OCI-LY3 (cell line): Measurements from ENCODE around the gene PPP2R2B.

Experiments used
- H2AFZ ChIP-seq: fragments of 200-600, 300-600 bp; shearing (Covaris generic); 2 replicates; pipeline ENCODE4 v1.6.0; 2014; ENCODE audit warnings: antibody characterized with exemption, low read depth, low read length
- H3K27ac ChIP-seq: fragments of 200-600, 300-600 bp; sonication (generic); 2 replicates; pipeline ENCODE4 v1.5.1; 2014; ENCODE audit warnings: mild to moderate bottlenecking, low read length, moderate library complexity, mixed read lengths
- H3K27me3 ChIP-seq: fragments of 200-600, 300-600 bp; sonication (generic); 2 replicates; pipeline ENCODE4 v1.6.1; 2014; ENCODE audit warnings: low read depth, low read length, mixed read lengths
- H3K36me3 ChIP-seq: fragments of 200-600, 300-600 bp; sonication (generic); replicated peaks from 2 replicates; pipeline ENCODE3; 2014; ENCODE audit warnings: low read depth, low read length, mixed read lengths
- H3K4me1 ChIP-seq: fragments of 300-600, 200-600 bp; sonication (generic); 2 replicates; pipeline ENCODE4 v1.6.1; 2014; ENCODE audit warnings: low read length, mixed read lengths
- H3K4me2 ChIP-seq: fragments of 200-600, 300-600 bp; sonication (generic); 2 replicates; pipeline ENCODE4 v1.6.1; 2014; ENCODE audit warnings: low read length, mixed read lengths
- H3K4me3 ChIP-seq: fragments of 300-600, 200-600 bp; sonication (generic); 2 replicates; pipeline ENCODE4 v1.5.1; 2014; ENCODE audit warnings: antibody characterized with exemption, mild to moderate bottlenecking, low read length, moderate library complexity
- H3K79me2 ChIP-seq: fragments of 300-600, 200-600 bp; shearing (Covaris generic); 2 replicates; pipeline ENCODE4 v1.6.1; 2014; ENCODE audit warnings: mild to moderate bottlenecking, low read length, mixed read lengths
- H3K9ac ChIP-seq: fragments of 300-600, 200-600 bp; shearing (Covaris generic); 2 replicates; pipeline ENCODE4 v1.6.0; 2014; ENCODE audit warnings: mild to moderate bottlenecking, low read length, moderate library complexity
- H3K9me3 ChIP-seq: fragments of 200-600, 300-600 bp; shearing (Covaris generic); 2 replicates; pipeline ENCODE4 v1.6.1; 2014; ENCODE audit warnings: low read length, mixed read lengths; ENCODE audit not compliant: insufficient read depth
- H4K20me1 ChIP-seq: fragments of 200-600, 300-600 bp; sonication (generic); 2 replicates; pipeline ENCODE4 v1.6.1; 2016; ENCODE audit warnings: low read length, mixed read lengths; ENCODE audit not compliant: insufficient read depth
- CTCF ChIP-seq: fragments of 200-600, 300-600 bp; sonication (generic); IDR thresholded peaks from 2 replicates; pipeline ENCODE4 v1.5.1; 2014; ENCODE audit warnings: antibody characterized with exemption, low read length, low read depth
- EZH2phosphoT487 ChIP-seq: fragments of 200-600 bp; shearing (Covaris generic); IDR thresholded peaks from 2 replicates; pipeline ENCODE4 v1.6.1; 2018; ENCODE audit warnings: antibody characterized with exemption, mixed run types, low read depth

The PPP2R2B gene

GRCh38 chr5:146568161-146568560 lies 310.4 kb downstream of the PPP2R2B start:
- Histone ChIP-seq H3K4me1 (no peaks in the 10 kb centered on the region), H2AFZ (no peak overlapping the region), H3K9me3 (no peaks in the 10 kb centered on the region), H3K9ac (no peak overlapping the region), H4K20me1 (no peaks in the 10 kb centered on the region), H3K4me2 (no peak overlapping the region), H3K4me3 (no peak overlapping the region), H3K27ac (no peak overlapping the region), H3K79me2 (no peaks in the 10 kb centered on the region), H3K36me3 (no peaks in the 10 kb centered on the region), H3K27me3 (no peaks in the 10 kb centered on the region)
- TF ChIP-seq EZH2phosphoT487 = no peak
- TF ChIP-seq CTCF = no peak

GRCh38 chr5:146565764-146566367 lies 312.7 kb downstream of the PPP2R2B start:
- H3K9ac ChIP-seq = no peak overlapping the region
- H2AFZ ChIP-seq = peak overlapping the region; percentile 65; the same call in 1 of the 2 replicates

GRCh38 chr5:146564007-146564762 lies 314.4 kb downstream of the PPP2R2B start:
- Histone ChIP-seq H2AFZ (no peak overlapping the region), H4K20me1 (no peaks in the 10 kb centered on the region), H3K79me2 (no peaks in the 10 kb centered on the region), H3K36me3 (no peaks in the 10 kb centered on the region), H3K27me3 (no peaks in the 10 kb centered on the region), H3K27ac (no peak overlapping the region), H3K4me2 (no peak overlapping the region), H3K4me1 (no peaks in the 10 kb centered on the region), H3K9ac (no peak overlapping the region), H3K4me3 (no peak overlapping the region), H3K9me3 (no peaks in the 10 kb centered on the region)
- TF ChIP-seq CTCF (no peak), EZH2phosphoT487 (no peak)

More at GRCh38 chr5:146565764-146566367, 312.7 kb downstream of the PPP2R2B start:
- TF ChIP-seq CTCF = peak; percentile 60
- no peak for TF ChIP-seq EZH2phosphoT487
- H3K4me3 ChIP-seq = peak overlapping the region; percentile 58
- H3K4me1 ChIP-seq = no peaks in the 10 kb centered on the region
- H3K36me3 ChIP-seq = no peaks in the 10 kb centered on the region
- no peaks in the 10 kb centered on the region for H3K9me3 ChIP-seq
- no peaks in the 10 kb centered on the region for H3K79me2 ChIP-seq
- peak overlapping the region; percentile 66 for H3K4me2 ChIP-seq
- H3K27ac ChIP-seq = no peak overlapping the region
- H4K20me1 ChIP-seq = no peaks in the 10 kb centered on the region
- no peaks in the 10 kb centered on the region for H3K27me3 ChIP-seq

GRCh38 chr5:146562461-146562860 lies 316.1 kb downstream of the PPP2R2B start:
- Histone ChIP-seq H2AFZ (no peak overlapping the region), H3K4me1 (no peaks in the 10 kb centered on the region), H3K9me3 (no peaks in the 10 kb centered on the region), H3K79me2 (no peaks in the 10 kb centered on the region), H3K4me2 (no peak overlapping the region), H3K9ac (no peak overlapping the region), H3K4me3 (no peak overlapping the region), H3K27me3 (no peaks in the 10 kb centered on the region), H3K27ac (no peak overlapping the region), H3K36me3 (no peaks in the 10 kb centered on the region), H4K20me1 (no peaks in the 10 kb centered on the region)
- TF ChIP-seq EZH2phosphoT487 (no peak), CTCF (no peak)
